Right lobe of liver (tissue), 4 donors: ENCODE measurements around the gene ADAM12.

ENCODE experiments used
- POLR2A ChIP-seq: fragments of 450-650 bp; IDR thresholded peaks from one replicate; pipeline ENCODE4 v1.6.1; 2017; ENCODE audit warnings: antibody characterized with exemption, mild to moderate bottlenecking
- TF ChIP-seq, protein P1 (sequence below), 4 donors: fragments of 200-600 bp in 3 of 4; fragments of 450-650 bp in 1 of 4; IDR thresholded peaks; one replicate each; pipeline versions ENCODE4 v1.5.1 to v1.8.0; 2016 to 2022; ENCODE audit warnings: antibody characterized with exemption in 4 of 4, mild to moderate bottlenecking in 2 of 4
- donor health status: DM: no; HTN: no; CAD: no.
- donor health status: DM: no; HTN: no; CAD: no.
- donor health status: DM: no; HTN: yes; CAD: no.

DNA sequence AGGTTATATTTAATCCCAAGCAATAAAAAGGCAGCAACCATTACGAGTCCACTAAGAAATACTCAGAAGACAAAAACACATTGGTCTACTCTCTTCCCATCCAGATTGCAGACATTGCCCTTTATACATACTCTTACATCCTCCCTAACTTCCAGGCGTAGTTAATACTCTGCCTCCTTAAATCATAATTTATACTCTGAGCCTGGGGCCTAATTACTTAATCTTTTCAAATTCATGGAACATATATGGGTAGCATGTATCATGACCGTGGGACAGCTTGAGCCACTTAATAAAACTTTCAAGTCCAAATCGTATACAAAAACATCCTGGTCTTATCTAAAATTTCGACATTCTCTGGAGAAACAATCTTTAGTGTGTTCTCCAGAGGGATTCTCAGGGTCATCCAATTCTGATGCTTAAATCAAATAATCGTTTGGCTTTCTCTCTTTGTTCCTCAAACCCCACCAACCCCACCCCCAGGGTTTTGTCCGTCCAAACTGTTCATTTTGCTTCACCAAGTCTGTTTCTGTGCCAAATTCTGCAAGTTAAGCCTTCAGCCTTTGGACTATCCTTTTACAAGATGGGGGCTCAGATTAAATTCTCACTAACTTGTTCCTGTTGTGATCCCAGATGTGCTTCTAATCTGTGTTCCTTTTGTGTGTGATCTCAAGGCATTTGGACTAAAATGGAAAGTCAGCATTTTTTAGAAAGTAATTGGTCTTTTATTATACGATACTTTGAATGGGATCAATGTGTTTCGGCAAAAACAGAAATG is 86.4 kb downstream of the ADAM12 start:
- TF ChIP-seq POLR2A: no peak
- TF ChIP-seq, protein P1, sequence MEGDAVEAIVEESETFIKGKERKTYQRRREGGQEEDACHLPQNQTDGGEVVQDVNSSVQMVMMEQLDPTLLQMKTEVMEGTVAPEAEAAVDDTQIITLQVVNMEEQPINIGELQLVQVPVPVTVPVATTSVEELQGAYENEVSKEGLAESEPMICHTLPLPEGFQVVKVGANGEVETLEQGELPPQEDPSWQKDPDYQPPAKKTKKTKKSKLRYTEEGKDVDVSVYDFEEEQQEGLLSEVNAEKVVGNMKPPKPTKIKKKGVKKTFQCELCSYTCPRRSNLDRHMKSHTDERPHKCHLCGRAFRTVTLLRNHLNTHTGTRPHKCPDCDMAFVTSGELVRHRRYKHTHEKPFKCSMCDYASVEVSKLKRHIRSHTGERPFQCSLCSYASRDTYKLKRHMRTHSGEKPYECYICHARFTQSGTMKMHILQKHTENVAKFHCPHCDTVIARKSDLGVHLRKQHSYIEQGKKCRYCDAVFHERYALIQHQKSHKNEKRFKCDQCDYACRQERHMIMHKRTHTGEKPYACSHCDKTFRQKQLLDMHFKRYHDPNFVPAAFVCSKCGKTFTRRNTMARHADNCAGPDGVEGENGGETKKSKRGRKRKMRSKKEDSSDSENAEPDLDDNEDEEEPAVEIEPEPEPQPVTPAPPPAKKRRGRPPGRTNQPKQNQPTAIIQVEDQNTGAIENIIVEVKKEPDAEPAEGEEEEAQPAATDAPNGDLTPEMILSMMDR (IDR thresholded peaks at IDR 0.05): no peak
